Trophoblast cell (in vitro differentiated cells and primary cell): ENCODE results near the gene CHTF8.

Experiments used
- DNase-seq, 2 donors: peaks; one replicate each; pipeline ENCODE4 v3.0.0-alpha.2; 2016
- H2AFZ ChIP-seq: 2 replicates; pipeline ENCODE4 v1.6.1; 2013; ENCODE audit warnings: low read length, moderate library complexity, mild to moderate bottlenecking; ENCODE audit not compliant: insufficient read depth, poor library complexity
- H2AK5ac ChIP-seq: 2 replicates; pipeline ENCODE4 v1.6.1; 2013; ENCODE audit warnings: mild to moderate bottlenecking, low read length
- H2BK120ac ChIP-seq: 2 replicates; pipeline ENCODE4 v1.6.1; 2013; ENCODE audit warnings: low read length, mild to moderate bottlenecking, moderate library complexity; ENCODE audit not compliant: insufficient read depth, poor library complexity
- H2BK12ac ChIP-seq: 2 replicates; pipeline ENCODE4 v1.6.1; 2013; ENCODE audit warnings: mild to moderate bottlenecking, low read length, moderate library complexity
- H2BK5ac ChIP-seq: 2 replicates; pipeline ENCODE4 v1.6.1; 2013; ENCODE audit warnings: low read length, low read depth, moderate library complexity, mild to moderate bottlenecking; ENCODE audit not compliant: poor library complexity
- H3K14ac ChIP-seq: 2 replicates; pipeline ENCODE4 v1.6.1; 2013; ENCODE audit warnings: mild to moderate bottlenecking, low read length
- H3K18ac ChIP-seq: 2 replicates; pipeline ENCODE4 v1.6.1; 2013; ENCODE audit warnings: mild to moderate bottlenecking, low read length
- H3K23ac ChIP-seq: 2 replicates; pipeline ENCODE4 v1.6.1; 2013; ENCODE audit warnings: low read length
- H3K27ac ChIP-seq: 2 replicates; pipeline ENCODE4 v1.5.1; 2013; ENCODE audit warnings: low read depth, mild to moderate bottlenecking, inconsistent platforms, low read length, moderate library complexity
- H3K27me3 ChIP-seq: 2 replicates; pipeline ENCODE4 v1.6.1; 2013; ENCODE audit warnings: inconsistent platforms, mild to moderate bottlenecking, low read length, moderate library complexity; ENCODE audit not compliant: insufficient read depth
- H3K36me3 ChIP-seq, 2 experiments: 1 replicate in 1 of 2; 2 replicates in 1 of 2; pipeline ENCODE4 v1.6.1; 2013; ENCODE audit warnings: low read length in 2 of 2, mild to moderate bottlenecking in 2 of 2, moderate library complexity in 1 of 2; ENCODE audit not compliant: insufficient read depth in 2 of 2, control insufficient read depth in 1 of 2
- H3K4ac ChIP-seq: 2 replicates; pipeline ENCODE4 v1.6.1; 2013; ENCODE audit warnings: low read depth, mild to moderate bottlenecking, low read length, moderate library complexity
- H3K4me1 ChIP-seq, 2 experiments: 1 replicate in 1 of 2; 2 replicates in 1 of 2; pipeline ENCODE4 v1.6.1; 2013; ENCODE audit warnings: low read length in 2 of 2, mild to moderate bottlenecking in 2 of 2, moderate library complexity in 1 of 2; ENCODE audit not compliant: insufficient read depth in 2 of 2, control insufficient read depth in 1 of 2
- H3K4me2 ChIP-seq: 2 replicates; pipeline ENCODE4 v1.6.1; 2013; ENCODE audit warnings: inconsistent platforms, mild to moderate bottlenecking, low read length, moderate library complexity
- H3K4me3 ChIP-seq: 2 replicates; pipeline ENCODE4 v1.5.1; 2013; ENCODE audit warnings: mild to moderate bottlenecking, low read depth, low read length, inconsistent platforms
- H3K79me1 ChIP-seq: one replicate; pipeline ENCODE4 v1.6.1; 2013; ENCODE audit warnings: low read length
- H3K79me2 ChIP-seq: 2 replicates; pipeline ENCODE4 v1.6.1; 2013; ENCODE audit warnings: low read length, mild to moderate bottlenecking; ENCODE audit not compliant: control insufficient read depth, insufficient read depth, poor library complexity
- H3K9ac ChIP-seq: 2 replicates; pipeline ENCODE4 v1.6.1; 2013; ENCODE audit warnings: mild to moderate bottlenecking, low read length
- H3K9me3 ChIP-seq: 2 replicates; pipeline ENCODE4 v1.6.1; 2013; ENCODE audit warnings: low read depth, mild to moderate bottlenecking, control low read depth, inconsistent platforms, low read length; ENCODE audit not compliant: insufficient read depth
- H4K12ac ChIP-seq: 2 replicates; pipeline ENCODE4 v1.6.1; 2013; ENCODE audit warnings: low read depth, mild to moderate bottlenecking, low read length, moderate library complexity
- H4K8ac ChIP-seq: 2 replicates; pipeline ENCODE4 v1.6.1; 2013; ENCODE audit warnings: low read depth, mild to moderate bottlenecking, low read length, moderate library complexity
- H4K91ac ChIP-seq: one replicate; pipeline ENCODE4 v1.6.1; 2013; ENCODE audit warnings: low read depth, mild to moderate bottlenecking, low read length, moderate library complexity
- WGBS: extraction: QIAGEN DNeasy Blood & Tissue Kit; methylation state at CpG from one replicate; pipeline ENCODE4 v1.1.7; 2013; ENCODE audit warnings: missing lambda C conversion rate; ENCODE audit not compliant: insufficient read length, insufficient coverage; ENCODE audit errors: extremely low coverage; 5-methylcytosine and 5-hydroxymethylcytosine counted together

CHTF8 gene

GRCh38 chr16:69095193-69095592 is 37.2 kb downstream of the CHTF8 start:
- Histone ChIP-seq H3K4ac (no peak overlapping the region), H2AK5ac (no peak overlapping the region), H3K18ac (no peak overlapping the region), H3K4me3 (no peak overlapping the region), H3K14ac (no peak overlapping the region), H3K79me2 (no peaks in the 10 kb centered on the region), H3K23ac (no peak overlapping the region), H2BK5ac (no peak overlapping the region), H4K8ac (no peak overlapping the region), H2AFZ (no peak overlapping the region), H3K9me3 (no peaks in the 10 kb centered on the region), H3K4me1 (no peaks in the 10 kb centered on the region), H4K91ac (no peak overlapping the region), H2BK120ac (no peak overlapping the region), H3K27ac (no peak overlapping the region), H3K27me3 (no peaks in the 10 kb centered on the region), H3K36me3 (no peaks in the 10 kb centered on the region), H2BK12ac (no peak overlapping the region), H3K4me2 (no peak overlapping the region), H3K79me1 (no peaks in the 10 kb centered on the region), H4K12ac (no peak overlapping the region), H3K9ac (no peak overlapping the region)
- WGBS = no CpG with 5 or more reads among the region's 6 CpGs
- no peak for DNase-seq

DNA sequence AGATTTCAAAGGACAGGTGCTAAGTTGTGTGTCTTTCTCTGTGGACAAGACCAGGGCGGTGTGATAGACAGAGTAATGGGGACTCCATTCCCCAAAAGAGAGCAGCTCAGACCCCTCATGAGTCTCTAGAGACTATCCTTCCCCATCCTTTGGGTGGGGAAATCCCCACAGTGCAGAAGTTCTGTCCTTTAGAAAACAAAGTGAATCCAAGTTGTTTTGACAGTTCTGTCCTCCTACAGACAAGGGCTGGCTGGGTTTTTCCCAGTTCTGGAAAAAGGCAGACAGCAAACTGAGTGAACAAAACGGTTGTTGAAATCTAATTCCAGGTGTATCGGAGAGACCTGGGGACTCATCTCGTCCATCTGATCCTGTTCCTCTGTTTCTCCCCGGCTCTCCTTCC is 37.9 kb downstream of the CHTF8 start:
- WGBS = no CpG with 5 or more reads among the region's 5 CpGs
- no peak overlapping the region for H4K8ac ChIP-seq
- no peak overlapping the region for H2AFZ ChIP-seq

GRCh38 chr16:69093974-69094373 is 38.4 kb downstream of the CHTF8 start:
- H4K12ac ChIP-seq = no peak overlapping the region
- H3K27me3 ChIP-seq = no peaks in the 10 kb centered on the region
- peaks cover 2 to 5% of the 10 kb centered on the region in 2 experiments for H3K4me1 ChIP-seq
- WGBS = no CpG with 5 or more reads among the region's 3 CpGs
- H4K91ac ChIP-seq = no peak overlapping the region
- DNase-seq = no peak
- H3K27ac ChIP-seq = no peak overlapping the region
- no peaks in the 10 kb centered on the region for H3K79me1 ChIP-seq
- H3K9ac ChIP-seq = no peak overlapping the region
- no peak overlapping the region for H3K4me2 ChIP-seq
- H3K14ac ChIP-seq = no peak overlapping the region
- H3K36me3 ChIP-seq = no peaks in the 10 kb centered on the region
- H3K79me2 ChIP-seq = no peaks in the 10 kb centered on the region
- no peak overlapping the region for H3K4me3 ChIP-seq
- H2AFZ ChIP-seq = no peak overlapping the region
- H2AK5ac ChIP-seq = no peak overlapping the region
- H2BK5ac ChIP-seq = no peak overlapping the region
- no peak overlapping the region for H3K18ac ChIP-seq
- no peak overlapping the region for H3K4ac ChIP-seq
- no peak overlapping the region for H3K23ac ChIP-seq
- no peak overlapping the region for H2BK120ac ChIP-seq
- no peak overlapping the region for H4K8ac ChIP-seq
- no peaks in the 10 kb centered on the region for H3K9me3 ChIP-seq
- no peak overlapping the region for H2BK12ac ChIP-seq

More for the DNA sequence above, 37.9 kb downstream of the CHTF8 start:
- Histone ChIP-seq H3K9me3 (no peaks in the 10 kb centered on the region), H3K27me3 (no peaks in the 10 kb centered on the region), H3K4me3 (no peak overlapping the region), H3K4me1 (peaks cover 0 to 1% of the 10 kb centered on the region in 2 experiments), H3K36me3 (no peaks in the 10 kb centered on the region), H2BK120ac (no peak overlapping the region), H2BK12ac (no peak overlapping the region), H3K4ac (no peak overlapping the region), H2AK5ac (no peak overlapping the region), H3K79me1 (no peaks in the 10 kb centered on the region), H3K23ac (no peak overlapping the region), H2BK5ac (no peak overlapping the region), H3K27ac (no peak overlapping the region), H4K12ac (no peak overlapping the region), H3K18ac (no peak overlapping the region), H3K79me2 (no peaks in the 10 kb centered on the region), H3K4me2 (no peak overlapping the region), H4K91ac (no peak overlapping the region), H3K9ac (no peak overlapping the region), H3K14ac (no peak overlapping the region)
- no peak for DNase-seq

DNA sequence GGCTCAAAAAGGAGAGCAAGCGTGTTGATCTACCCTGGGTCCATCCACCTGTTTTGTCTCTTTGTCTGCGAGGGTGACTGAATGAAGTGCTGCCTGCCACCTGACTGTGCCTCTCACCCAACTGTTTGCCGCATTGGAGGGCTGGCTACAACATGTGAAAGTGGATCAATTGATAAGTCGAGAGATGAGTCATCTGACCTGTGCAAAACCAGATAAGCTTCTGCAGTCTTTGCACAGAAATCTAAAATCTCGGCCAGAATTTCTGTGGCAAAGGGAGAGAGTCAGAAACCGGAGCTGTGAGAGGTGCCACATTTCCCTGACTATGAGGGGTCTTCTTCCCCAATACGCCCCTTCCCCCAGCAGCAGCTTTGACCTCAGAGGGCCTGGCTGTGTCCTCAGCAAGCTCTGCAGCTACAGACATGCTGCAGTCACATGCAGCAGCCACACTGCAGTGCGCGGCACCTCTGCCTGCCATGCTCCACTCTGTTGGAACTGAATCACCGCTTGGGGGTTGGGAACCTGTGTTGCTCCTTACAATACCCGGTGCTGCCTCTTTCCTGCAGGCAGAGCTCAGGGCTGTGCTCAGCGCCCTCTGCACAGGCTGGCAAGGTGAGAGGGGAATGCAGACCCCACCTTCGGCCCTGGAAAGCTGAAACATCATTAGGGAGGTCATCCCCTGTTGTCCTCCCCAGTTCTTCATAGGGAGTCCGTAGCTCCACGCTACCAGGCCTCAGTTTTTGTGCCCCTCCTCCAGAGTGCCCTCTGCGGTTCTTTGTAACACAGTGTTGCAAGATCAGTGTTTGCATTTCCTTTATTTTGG is 43.1 kb downstream of the CHTF8 start:
- Histone ChIP-seq H3K18ac (no peak overlapping the region), H3K4me2 (no peak overlapping the region), H3K79me1 (no peaks in the 10 kb centered on the region), H2BK5ac (no peak overlapping the region), H2BK120ac (no peak overlapping the region), H4K91ac (no peak overlapping the region), H3K9me3 (no peaks in the 10 kb centered on the region), H4K8ac (no peak overlapping the region), H3K4me1 (peaks cover 2 to 5% of the 10 kb centered on the region in 2 experiments), H2AK5ac (no peak overlapping the region), H2BK12ac (no peak overlapping the region), H3K36me3 (no peaks in the 10 kb centered on the region), H3K4me3 (no peak overlapping the region), H2AFZ (no peak overlapping the region), H3K27me3 (no peaks in the 10 kb centered on the region), H3K79me2 (no peaks in the 10 kb centered on the region), H3K27ac (no peak overlapping the region), H3K4ac (no peak overlapping the region), H3K14ac (no peak overlapping the region), H3K23ac (no peak overlapping the region), H3K9ac (no peak overlapping the region), H4K12ac (no peak overlapping the region)
- peak in 1 of 2 donors; percentile 23 for DNase-seq
- no CpG with 5 or more reads among the region's 16 CpGs for WGBS
